DOHH2 (cell line): ENCODE data around the gene GRID1.

Source experiments
- CTCF ChIP-seq: fragments of 200-600 bp; sonication (generic); IDR thresholded peaks from one replicate; pipeline ENCODE4 v1.5.1; 2014; ENCODE audit warnings: antibody characterized with exemption, mild to moderate bottlenecking, low read depth, low read length; ENCODE audit not compliant: poor library complexity, severe bottlenecking
- EZH2phosphoT487 ChIP-seq: fragments of 200-600 bp; sonication (generic); IDR thresholded peaks from 2 replicates; pipeline ENCODE4 v1.6.1; 2017; ENCODE audit warnings: borderline replicate concordance, mild to moderate bottlenecking, antibody characterized with exemption, low read length, moderate library complexity, mixed read lengths

GRCh38 chr10:85978566-85979358 is 387.8 kb downstream of the GRID1 start:
- no peak for TF ChIP-seq CTCF
- TF ChIP-seq EZH2phosphoT487 = no peak
